Measurements from ENCODE around the gene KCNQ5.

Gene KCNQ5

GRCh38 chr6:73123632-73124329 is 501.9 kb downstream of the KCNQ5 start:
- DNase-seq (ENCODE audit: low read depth), result no peak

GRCh38 chr6:73129653-73130443 is 508.0 kb downstream of the KCNQ5 start:
- DNase-seq (ENCODE audit: low read depth), result peak; percentile 17

- no peak for DNase-seq (ENCODE audit: low read depth)
Observed at GRCh38 chr6:73131706-73132105, 509.8 kb downstream of the KCNQ5 start.

GRCh38 chr6:73134588-73134987 is 512.7 kb downstream of the KCNQ5 start:
- DNase-seq (ENCODE audit: low read depth), result no peak

- DNase-seq (ENCODE audit: low read depth), result no peak
Observed at GRCh38 chr6:73139681-73140383, 518.0 kb downstream of the KCNQ5 start.

- no peak for DNase-seq (ENCODE audit: low read depth)
Observed at GRCh38 chr6:73143551-73143950, 521.7 kb downstream of the KCNQ5 start.

GRCh38 chr6:73144516-73144915 is 522.7 kb downstream of the KCNQ5 start:
- DNase-seq (ENCODE audit: low read depth), result no peak

GRCh38 chr6:73145690-73146089 is 523.8 kb downstream of the KCNQ5 start:
- DNase-seq (ENCODE audit: low read depth), result no peak

- DNase-seq (ENCODE audit: low read depth), result no peak
Observed at GRCh38 chr6:73151732-73152131, 529.9 kb downstream of the KCNQ5 start.

GRCh38 chr6:73152556-73152955 is 530.7 kb downstream of the KCNQ5 start:
- DNase-seq (ENCODE audit: low read depth), result no peak

GRCh38 chr6:73152966-73153757 is 531.3 kb downstream of the KCNQ5 start:
- DNase-seq (ENCODE audit: low read depth), result no peak

- DNase-seq (ENCODE audit: low read depth), result no peak
Observed at GRCh38 chr6:73156793-73157767, 535.2 kb downstream of the KCNQ5 start.

- no peak for DNase-seq (ENCODE audit: low read depth)
Observed at GRCh38 chr6:73157870-73158269, 536.0 kb downstream of the KCNQ5 start.

- DNase-seq (ENCODE audit: low read depth), result no peak
Observed at GRCh38 chr6:73169111-73169510, 547.2 kb downstream of the KCNQ5 start.

- no peak for DNase-seq (ENCODE audit: low read depth)
Observed at GRCh38 chr6:73169633-73170032, 547.8 kb downstream of the KCNQ5 start.

GRCh38 chr6:73174646-73175045 is 552.8 kb downstream of the KCNQ5 start:
- no peak for DNase-seq (ENCODE audit: low read depth)

GRCh38 chr6:73176057-73176456 is 554.2 kb downstream of the KCNQ5 start:
- no peak for DNase-seq (ENCODE audit: low read depth)

- DNase-seq (ENCODE audit: low read depth), result no peak
Observed at GRCh38 chr6:73177221-73177944, 555.5 kb downstream of the KCNQ5 start.

- DNase-seq (ENCODE audit: low read depth), result no peak
Observed at GRCh38 chr6:73180076-73180738, 558.3 kb downstream of the KCNQ5 start.

Measured in CMK (cell line).